ENCODE measurements around the gene GRB10. TPM values are rescaled to one million over a fixed set of nuclear protein-coding genes. Genes with fewer than 3 reads are reported as not detected.

GRB10 gene
- polyA plus RNA-seq (ENCODE audit: insufficient read length), result 13.4 TPM

DNA sequence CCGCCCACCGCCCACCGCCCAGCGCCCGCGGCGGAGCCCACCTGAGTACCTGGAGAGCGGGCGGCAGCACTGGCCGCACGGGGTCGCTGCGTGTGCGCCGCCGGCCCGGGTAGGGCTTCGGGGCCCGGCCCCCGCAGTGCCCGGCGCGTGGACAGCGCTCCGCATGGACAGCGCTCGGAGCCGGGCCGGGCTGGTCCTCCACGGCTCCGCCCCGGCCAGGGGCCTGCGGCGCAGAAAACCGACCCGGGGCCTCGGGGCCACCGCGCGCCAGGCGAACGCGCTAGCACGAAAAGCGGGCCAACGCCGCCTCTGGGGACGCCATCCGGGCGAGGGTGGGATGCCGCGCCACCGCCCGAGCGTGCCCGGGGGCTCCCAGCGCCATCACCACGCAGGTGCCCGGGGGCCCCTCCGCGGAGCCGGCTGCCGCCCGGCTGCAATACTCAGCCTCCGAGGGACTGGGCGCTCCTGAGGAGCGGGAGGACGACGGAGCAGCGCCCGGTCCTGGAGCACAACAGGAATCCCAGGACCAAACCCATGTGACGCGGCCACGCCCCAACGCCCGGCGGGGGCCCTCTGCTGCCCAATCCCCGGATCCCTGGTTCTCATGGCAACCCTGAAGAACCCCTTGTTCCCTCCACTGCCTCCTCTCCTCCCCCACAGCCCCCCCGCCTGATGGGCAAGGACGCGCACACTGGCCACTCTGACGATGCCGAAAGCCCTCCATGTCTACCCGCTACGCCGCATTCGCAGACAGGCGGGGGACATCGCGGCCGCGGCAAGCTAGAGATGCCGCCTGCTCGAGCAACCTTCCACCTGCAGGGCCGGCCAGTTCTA is at the start of gene GRB10:
Gene GRB10 (minus strand): TSS at position 522 of the 834 bp plus-strand sequence. CDS start 50,574 bp downstream, outside the sequence.
- DNase-seq (ENCODE audit: low read depth), result no peak

DNA sequence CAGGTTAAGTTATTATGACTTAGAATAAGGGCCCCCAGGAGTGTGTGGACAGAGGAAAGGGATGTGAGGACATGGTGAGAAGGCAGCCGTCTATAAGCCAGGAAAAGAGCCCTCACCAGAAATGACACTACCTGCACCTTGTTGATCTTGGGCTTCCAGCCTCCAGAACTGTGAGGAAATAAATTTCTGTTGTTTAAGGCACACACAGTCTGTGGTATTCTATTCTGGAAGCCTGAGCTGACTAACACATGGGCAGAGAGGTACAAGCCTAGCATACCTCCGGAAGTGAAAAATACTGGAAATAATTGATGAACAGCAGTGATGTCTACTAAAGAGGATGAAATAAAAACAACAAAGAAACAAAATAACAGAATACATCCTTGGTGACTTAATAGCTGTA is 46.1 kb upstream of the GRB10 start:
- no peak for DNase-seq (ENCODE audit: low read depth)

DNA sequence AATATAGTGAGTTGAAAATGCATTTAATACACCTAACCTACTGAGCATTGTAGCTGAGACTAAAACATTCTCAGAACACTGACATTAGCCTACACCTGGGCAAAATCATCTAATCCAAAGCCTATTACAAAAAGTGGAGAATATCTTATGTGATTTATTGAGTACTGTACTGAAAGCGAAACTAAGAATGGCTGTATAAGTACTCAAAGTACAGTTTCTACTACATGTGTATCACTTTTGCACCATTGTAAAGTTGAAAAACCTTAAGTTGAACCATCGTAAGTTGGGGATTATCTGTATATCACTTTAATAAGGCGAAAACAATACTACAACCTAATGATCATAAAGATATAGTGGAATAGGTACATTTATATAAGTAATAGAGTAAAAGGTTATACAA is 45.4 kb upstream of the GRB10 start:
- no peak for DNase-seq (ENCODE audit: low read depth)

DNA sequence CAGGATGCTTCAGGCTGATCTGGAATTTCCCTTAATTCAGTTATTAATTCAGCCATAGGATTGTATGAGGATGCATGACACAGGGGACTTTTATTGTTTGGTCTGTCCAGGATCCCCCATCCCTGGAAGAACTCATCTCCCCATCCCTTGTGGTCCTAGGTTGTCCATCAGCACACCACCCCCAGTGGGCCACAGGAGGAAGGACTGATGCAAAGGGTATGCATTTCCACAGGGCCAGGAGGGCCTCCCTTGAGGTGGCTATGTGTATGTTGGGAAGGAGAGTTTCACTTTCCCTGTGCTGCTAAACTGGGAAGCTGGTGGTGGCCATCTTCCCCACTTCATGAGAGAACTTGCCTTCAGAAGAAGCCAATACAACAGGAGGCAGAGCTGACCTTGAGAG is 44.6 kb upstream of the GRB10 start:
- no peak for DNase-seq (ENCODE audit: low read depth)

DNA sequence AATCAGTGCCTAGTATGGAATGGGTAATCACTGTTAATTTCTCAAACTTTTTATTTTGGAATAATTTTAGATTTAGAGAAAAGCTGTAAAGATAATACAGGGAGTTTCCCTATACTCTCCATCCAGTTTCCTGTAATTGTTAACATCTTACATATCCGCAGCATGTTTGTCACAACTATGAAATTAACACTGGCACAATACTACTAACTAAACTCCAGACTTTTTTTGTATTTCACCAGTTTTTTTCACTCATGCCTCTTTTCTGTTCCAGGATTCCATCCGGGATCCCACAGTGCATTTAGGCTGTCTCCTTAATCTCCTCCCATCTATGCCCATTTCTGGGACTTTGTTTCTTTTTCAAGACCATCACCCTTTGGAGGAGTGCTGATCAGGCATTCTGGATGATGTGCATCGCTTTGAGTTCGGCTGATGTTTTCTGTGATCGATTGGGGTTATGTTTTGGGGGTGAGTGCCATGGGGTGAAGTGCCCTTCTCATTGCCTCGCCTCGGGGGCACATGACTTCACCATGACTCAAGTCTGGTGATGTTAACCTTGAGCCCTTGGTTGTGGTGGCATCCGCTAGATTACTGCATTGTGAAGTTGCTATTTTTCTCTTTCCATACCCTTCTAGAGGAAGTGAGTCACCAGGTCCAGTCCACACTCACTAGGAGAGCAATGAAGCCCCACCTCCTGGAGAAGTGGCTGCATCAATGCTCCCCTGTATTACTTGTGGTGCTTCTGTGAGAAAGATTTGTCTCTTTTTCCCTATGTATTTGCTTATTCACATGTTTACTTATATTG is 43.9 kb upstream of the GRB10 start:
- no peak for DNase-seq (ENCODE audit: low read depth)

DNA sequence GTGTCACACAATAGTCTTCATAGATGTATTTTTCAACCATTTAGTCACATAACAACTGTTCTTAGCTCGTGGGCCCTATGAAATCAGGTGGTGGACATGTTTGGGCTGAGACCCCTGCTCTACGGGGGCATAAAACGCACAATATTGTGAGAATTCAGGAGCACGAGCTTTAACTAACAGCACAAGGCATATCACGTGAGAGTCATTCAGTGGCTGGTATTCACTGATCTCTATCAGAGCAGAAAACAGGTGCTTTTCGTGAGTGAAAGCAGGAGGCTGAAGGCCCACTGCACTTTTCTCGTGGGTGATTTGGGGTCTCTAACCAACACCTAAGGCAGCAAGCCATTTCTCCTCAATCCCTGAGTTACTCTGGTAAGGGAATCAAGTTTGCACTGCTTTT is 42.8 kb upstream of the GRB10 start:
- DNase-seq (ENCODE audit: low read depth), result no peak

DNA sequence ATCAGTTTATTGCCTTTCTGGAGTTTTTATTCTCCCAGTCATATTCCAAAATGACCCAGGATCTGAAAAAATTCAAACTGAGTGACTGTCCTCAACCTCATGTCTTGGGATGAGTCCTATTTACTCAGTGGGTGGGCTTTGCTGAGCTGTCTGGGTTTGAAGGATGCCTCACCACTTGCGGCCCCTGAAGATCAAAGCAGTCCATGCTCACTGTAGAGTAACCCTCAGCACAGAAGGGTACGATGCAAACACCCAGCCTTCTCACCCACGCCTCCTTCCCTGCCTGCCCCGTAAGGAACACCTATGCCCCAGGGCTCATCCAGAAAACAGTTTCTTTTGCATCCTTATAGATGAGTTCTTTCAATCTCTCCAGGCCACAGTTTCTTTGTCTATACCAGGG is 42.2 kb upstream of the GRB10 start:
- no peak for DNase-seq (ENCODE audit: low read depth)

DNA sequence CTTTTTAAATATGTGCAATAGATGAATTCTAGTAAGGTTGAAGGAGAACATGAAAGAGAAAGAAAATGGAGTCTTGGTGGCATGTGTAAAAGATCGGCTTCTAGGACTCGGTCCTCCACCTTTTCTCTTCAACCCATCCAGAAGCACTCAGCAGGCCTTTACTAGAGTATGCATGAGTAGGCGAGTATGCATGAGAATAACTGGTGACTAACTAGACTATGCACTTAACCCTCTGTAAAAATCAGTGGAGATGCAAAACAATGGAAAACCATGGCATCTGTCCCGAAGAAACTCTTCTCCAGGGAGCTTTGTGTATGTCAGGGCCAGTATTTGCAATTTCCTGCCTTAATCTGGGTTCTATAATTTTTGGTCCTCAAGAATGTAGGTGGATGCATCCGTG is 40.0 kb upstream of the GRB10 start:
- DNase-seq (ENCODE audit: low read depth), result no peak

DNA sequence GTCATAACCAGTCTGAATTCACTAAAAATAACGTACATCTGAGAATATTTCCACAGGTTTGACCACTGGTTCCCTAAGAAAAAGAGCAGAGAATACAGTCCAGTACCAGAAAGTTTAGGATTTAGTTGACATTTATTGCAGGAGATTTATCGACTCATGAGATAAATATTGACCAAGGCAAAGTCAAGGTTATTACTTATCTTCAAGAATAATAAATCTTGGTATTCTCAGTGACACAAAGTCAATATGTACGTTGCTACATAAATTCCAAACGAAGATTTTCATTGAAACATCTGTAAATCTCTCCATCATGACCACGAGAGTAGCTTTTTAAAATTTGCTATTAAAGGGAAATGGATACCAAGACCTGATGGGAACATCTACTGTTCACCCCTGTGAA is 39.4 kb upstream of the GRB10 start:
- no peak for DNase-seq (ENCODE audit: low read depth)

DNA sequence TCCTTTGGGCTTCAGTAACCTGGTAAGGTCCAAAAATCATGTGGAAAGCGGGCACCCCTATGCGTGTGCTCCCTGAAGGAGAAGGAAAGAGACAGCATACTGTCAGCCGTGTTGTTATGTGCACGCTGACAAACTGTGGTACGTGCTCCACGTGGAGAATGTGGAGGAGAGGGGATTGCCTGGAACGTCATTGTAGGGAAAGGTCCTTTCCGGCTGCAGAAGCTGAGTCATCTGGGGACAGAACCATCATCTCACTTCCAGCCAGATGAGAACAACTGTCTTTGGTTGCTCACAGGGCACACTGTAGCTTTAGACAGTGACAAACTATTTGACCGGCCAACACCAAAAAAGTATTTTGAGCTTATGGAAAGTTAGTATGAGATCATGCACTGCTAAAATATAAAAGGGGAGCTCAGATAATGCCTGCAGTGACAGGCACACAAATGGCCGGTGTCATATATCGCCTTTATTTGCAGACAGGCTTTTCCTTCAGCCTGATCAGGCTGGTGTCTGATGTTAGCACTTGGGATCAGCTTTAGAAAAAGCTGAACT is 38.8 kb upstream of the GRB10 start:
- DNase-seq (ENCODE audit: low read depth), result no peak

DNA sequence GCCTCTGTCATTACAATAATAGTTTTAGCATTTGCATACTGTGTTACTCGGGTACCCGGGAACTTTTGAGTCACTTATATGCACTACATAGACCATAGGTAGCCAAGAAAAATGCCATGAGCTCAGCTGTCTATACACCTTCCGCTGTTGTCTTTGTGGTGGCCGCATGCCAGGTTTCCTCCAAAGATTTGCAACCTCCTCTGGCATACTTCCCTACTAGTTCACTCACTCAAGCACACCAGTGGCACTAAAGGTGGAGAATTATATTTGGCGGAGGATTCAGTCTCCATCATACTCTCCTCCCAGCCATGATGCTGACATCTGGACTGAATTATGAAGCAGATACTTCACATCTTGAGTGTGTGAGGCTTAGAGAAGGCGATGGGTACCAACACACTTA is 35.6 kb upstream of the GRB10 start:
- no peak for DNase-seq (ENCODE audit: low read depth)

DNA sequence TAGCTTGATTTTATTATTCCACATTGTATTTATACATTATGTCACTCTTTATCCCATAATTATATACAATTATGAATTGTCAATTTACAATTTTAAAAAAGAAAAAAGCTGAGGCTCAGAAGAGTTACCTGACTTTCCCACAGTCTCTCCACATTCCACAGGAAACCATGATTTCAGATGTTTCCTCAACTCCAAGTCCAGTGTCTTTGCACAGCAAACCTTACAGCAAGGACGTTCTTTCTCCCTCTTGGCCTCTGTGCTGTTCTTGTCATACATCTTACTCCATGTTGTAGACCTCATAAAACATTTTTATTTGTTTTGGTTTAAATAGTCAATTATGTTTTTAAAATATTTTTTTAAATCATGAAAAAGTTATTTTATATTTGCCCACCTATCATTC is 34.9 kb upstream of the GRB10 start:
- no peak for DNase-seq (ENCODE audit: low read depth)

DNA sequence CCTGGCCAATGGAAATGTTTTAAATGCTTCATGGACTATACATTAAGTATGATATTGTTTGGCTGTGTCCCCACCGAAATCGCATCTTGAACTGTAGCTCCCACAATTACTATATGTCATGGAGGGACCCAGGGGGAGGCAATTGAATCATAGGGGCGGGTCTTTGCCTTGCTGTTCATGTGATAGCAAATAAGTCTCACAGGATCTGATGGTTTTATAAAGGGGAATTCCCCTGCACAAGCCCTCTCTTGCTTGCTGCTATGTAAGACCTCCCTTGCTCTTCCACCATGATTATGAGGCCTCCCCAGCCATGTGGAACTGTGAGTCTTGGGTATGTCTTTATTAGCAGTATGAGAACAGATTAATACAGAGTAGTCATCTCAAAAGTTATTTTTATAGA is 32.4 kb upstream of the GRB10 start:
- DNase-seq (ENCODE audit: low read depth), result no peak

DNA sequence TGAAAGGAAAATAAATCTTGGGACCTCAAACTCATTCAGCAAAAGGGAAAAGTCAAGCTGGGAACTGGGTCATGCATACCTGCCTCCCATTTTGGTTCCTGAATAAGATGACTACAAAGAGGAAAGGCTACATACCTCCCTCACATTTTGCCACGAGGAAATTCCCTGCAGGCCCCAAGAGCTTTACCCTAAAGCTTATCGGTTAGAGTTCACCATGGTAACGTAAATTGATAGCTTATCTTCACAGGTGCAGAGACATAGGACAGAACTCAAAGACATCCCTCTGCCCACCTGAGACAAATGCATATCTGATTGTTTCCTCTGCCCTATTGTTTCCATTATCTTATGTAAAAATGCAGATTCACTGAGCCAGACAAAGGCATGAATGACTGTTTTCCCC is 31.5 kb upstream of the GRB10 start:
- no peak for DNase-seq (ENCODE audit: low read depth)

DNA sequence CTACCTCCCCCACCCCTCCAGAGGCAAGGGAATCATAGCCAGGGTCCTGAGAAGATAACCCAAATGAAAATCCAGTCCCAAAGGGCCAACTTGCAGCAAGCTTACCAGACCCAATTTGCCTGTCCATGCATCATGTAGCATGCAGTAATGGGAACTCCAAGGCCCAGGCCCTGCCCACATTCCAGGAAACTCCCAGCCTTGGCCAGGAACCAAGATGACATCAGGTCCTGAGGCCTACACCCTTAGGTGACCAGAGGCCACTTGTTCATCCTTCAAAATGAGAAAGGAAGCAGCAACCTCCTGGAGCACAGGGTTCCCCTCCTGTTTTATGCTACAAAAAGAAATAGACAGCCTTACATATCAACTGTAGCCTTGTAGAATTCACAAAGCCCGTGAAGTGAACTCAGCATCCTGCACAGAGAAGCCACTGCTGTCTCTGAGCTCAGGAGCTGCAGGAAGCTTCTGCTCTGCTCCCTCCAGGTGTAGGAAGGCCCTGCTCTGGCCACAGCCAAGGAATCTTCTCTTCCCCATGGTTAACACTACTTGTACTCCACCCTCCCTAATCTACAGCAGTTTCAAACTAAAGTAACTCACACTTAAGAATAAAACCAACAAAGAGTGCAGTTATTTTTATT is 30.3 kb upstream of the GRB10 start:
- DNase-seq (ENCODE audit: low read depth), result peak; percentile 32

DNA sequence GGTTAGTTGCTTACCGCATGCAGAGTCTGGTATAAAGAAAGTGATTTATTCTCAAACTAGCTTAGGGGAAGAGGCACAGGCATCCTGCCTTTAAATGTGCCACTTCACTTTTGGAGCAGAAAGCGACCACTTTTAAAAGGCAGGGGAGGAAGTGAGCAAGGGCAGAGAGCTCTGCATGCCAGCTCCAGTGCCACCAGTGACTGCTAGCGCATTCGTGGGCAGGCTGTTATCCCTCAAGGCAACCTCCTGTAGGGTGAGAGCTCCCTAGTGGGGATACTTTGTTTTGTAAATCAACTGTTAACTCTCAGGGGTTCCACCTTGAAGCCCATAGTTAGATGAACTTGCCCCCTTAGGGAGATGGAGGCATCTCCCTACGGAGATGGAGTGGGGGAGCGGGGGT is 29.4 kb upstream of the GRB10 start:
- no peak for DNase-seq (ENCODE audit: low read depth)

DNA sequence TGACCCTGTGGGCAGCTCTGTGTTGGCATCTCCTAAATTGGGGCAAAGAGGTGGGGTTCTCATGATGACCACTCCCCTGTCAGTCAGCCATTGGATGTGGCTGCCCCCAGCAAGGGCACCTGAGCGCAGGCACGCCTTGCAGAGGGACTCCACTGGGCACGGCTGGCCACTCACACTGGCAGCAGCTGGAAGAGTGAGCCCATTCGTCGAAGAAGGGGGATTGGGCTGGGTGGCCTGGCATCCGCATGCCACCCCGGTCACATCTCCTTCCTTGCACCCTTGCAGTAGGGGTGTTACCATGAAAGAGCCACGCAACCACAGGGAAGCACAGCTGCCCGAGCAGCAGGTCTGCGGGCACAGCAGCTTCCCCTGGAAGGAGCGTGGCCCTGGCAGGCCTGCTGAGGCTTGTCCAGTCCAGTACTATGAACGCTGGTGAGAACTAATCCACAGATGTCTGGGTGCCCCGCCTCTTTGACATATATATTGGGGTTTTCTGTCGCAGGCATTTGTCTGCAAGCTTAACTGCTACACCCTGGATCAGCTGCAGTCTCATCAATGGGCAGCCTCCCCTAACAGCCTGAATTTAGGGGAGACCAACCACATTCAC is 25.7 kb upstream of the GRB10 start:
- no peak for DNase-seq (ENCODE audit: low read depth)

DNA sequence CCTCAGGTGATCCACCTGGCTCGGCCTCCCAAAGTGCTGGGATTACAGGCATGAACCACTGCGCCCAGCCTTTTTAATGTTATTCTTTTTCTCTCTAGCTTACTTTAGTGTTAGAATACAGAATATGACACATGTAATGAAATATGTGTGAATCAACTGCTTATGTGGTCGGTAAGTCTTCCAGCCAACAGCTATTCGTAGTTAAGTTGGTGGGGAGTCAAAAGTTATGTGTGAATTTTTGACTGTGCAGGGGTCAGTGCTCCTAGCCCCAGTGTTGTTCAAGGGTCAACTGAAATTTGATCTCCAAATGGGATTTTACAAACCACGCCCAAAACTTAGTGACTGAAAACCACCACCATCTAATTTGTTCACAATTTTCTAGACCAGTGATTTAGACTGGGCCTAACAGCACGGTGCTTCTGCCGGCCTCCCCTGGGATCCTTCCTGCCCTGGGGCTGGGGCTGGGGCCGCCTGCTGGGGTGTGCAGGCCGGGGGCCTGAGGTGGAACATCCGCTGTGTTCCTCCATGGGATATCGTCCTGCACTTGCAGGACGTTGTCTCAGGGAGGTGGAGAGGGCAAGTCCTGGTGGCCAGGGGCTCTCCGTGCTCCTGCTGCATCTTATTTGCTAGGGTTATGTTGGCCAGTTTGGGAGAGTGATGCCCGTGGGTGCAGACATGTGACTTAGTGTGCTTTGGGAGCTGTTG is 24.5 kb upstream of the GRB10 start:
- no peak for DNase-seq (ENCODE audit: low read depth)

DNA sequence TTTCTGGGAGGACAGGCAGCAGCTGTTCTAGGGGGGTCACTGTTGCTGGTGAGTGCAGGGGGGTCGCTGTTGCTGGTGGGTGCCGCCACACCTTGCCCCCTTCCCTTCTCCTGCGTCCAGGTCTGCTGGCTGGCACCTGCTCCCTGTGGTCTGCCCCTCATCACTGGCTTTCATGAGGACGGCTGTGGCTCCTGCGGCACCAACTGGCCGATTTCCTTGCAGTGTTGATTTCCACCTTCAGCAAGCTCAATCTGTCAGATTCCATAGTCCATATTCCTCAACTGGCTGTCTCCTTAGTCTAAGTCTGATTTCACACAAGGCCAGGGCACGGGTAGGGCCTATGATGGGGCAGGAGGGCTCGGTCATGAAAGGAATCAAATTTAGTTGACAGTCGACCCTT is 23.4 kb upstream of the GRB10 start:
- DNase-seq (ENCODE audit: low read depth), result no peak

DNA sequence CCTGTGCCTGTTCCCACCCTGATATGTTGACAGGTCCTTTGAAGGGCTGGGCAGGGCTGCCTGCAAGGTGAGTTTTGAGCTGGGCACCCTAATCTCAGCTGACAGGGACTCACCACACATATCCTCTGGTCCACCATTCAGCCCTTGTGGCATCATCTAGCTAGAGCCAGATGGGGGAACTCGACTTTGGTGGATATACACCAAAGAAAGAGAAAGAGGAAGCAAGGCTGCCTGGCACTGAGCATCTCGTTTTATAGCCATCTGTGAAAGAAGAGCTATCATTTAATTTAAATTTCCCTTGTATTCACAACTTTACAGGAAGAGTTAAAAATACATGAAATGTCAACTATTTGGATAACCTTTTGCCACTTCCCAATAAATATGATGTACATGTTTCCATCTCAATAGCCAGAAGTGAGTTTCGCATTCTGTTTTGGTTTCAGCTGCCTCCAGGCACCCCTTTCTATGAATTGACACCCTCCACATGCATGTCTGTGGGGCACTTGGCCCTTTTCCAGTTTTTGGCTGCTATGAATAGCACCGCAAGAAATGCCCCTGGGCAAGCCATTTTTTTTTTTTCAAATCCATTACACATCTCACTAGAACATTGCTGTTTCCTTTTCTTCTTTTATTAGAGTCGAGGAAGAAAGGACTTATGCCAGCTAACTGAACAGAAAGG is 22.9 kb upstream of the GRB10 start:
- no peak for DNase-seq (ENCODE audit: low read depth)

All from forelimb muscle (tissue), 1 donor.